Stimulated activated CD4-positive, alpha-beta T cell treated with anti-CD3 and anti-CD28 coated beads, Interleukin-15, amount 100 ng/mL, for 1 hour (primary cell): ENCODE data around the gene SPOCK1.
"Not testable (repeated sequence)": the region's sequence is repeated elsewhere in the genome, so short reads cannot be mapped to it uniquely, and the experiment has no call there.

Experiments
- DNase-seq, 2 donors: peaks; one replicate each; pipeline ENCODE4 v3.0.0-alpha.2; 2020; ENCODE audit warnings: low read depth in 1 of 2, low spot score in 1 of 2

Gene SPOCK1

DNA sequence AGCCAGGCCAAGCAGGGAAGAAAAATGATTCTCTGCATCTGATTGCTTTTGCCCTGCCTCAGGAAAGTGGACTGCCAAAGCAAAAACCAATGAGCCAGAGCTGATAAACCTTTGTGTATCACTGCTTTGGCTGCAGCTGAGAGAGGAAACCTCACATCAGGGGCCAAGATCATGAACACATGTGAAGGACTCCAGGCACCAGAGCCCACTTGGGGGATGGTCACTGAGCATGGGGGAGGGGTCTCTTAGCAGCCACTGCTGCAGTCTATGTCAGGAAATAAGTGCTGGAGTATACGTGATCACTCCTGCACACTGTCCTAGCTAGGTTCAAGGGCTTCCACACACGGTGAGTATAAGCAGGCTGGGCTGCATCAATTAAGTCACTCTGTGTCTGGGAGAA lies 229.9 kb downstream of the SPOCK1 start:
- DNase-seq = no peak

DNA sequence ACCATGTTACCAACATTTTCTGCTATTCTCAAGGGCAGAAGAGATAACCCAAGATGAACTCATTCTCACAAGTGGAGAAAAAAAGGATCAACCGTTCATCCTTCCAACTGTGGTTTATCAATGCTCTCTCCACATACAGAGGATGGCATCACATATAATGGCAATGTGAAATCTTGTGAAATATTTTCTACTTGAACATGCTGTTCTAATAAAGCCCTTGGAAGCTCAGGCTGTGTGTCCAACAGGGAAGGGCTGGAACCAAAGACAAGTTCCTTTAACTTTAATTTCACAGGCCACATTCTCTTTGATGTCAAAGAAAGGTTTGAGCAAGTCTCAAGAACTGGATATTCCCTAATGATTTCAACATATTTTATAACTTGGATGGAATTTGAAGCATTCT lies 230.5 kb downstream of the SPOCK1 start:
- no peak for DNase-seq

DNA sequence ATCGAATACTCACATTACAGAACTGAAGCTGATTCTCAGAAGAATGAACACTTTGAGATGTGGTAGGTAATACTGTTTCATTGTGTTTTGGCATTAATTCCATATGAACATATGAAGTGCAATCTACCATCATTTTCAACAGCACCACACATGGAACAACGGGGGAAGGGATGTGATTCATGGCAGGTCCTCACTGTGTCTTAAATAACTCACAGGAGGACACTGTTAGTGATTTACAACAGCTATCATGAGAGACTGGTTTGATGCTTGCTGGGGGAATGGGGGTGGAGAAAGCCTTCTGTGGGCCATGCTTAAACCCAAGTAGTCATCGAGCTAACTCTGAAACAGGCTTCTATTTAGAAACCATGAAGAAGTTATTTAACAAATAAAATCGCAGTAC lies 232.9 kb downstream of the SPOCK1 start:
- DNase-seq = no peak

DNA sequence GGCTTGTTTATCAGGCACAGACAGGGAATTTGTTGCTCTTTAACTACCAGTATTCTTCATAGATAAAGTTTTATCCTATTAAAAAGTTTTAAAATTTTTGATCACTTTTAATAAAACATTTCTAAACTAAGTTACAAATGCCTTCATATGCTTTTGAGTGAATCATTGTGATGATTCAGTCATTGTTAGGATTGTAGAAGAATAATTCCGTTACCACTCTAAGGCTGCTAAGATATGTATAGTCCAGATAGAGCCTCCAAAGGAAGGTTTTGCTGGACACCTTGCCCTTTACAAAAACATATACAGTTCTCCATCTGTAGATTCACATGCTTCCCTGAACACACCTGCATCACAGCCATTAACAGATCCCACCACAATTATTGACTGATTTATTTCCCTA lies 233.7 kb downstream of the SPOCK1 start:
- DNase-seq = no peak

DNA sequence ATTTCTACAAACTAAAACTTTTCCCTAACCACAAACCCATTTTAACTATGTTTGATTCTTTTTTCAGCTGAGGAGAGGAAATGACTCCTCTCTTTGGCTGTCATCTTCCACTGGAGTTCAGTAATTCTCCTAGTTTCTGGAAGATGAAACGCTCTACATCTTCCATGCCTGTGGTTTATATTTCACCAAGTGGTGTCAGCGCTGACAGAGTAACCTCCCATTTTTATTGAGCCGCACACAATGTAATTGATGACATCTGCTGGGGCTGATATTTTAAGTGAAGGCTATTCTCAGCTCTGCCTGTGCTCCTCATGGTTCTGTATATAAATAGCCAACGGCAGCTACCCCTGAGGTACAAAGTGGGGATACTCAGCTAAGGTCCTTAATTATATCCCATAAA lies 234.6 kb downstream of the SPOCK1 start:
- DNase-seq = no peak

DNA sequence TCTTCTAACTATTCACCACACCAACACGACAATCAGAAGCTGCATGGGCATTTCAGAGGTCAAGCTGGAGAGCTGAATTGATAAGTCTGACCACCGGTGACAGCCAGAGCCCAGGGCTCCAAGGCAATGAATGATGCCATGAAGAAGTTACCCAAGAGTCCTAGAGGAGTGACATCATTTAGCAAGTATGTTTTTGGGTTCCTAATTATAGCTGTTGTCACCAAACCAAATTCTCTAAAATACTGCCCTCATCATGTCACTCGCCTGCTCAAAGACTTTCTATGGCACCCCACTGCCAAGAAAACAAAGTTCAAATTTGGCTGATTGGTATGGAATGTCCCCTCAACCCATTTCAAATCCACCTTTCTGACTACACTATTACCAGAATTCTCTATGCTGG lies 235.1 kb downstream of the SPOCK1 start:
- no peak for DNase-seq

DNA sequence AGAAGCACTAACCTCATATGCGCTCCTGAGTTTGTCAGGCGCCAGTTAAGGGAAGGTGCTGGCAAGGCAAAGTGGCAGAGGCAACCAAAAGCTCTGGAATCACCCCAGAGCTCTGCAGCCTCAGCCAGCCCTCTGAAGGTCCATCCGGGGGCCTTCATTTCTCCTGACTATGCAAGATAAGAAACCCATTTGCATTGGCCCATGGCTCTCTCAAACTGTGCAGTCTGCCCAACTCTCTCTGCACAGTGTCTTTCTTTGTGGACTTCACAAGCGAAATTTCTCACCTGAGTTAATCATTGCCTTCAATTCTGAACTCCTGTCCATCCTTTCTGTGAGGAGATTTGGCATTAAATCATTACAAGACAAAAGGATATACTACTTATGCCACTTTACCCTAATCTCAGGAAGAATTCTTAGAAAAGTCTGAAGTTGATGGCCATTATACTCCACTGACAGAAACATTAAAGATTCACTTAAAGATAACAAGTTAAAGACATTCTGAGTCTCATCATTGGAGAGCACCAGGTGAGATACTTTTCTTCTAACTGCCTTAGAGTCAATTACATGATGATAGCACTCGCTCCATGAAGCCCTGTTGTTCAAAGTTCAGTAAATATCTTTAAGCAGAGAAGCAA lies 235.6 kb downstream of the SPOCK1 start:
- no peak for DNase-seq

DNA sequence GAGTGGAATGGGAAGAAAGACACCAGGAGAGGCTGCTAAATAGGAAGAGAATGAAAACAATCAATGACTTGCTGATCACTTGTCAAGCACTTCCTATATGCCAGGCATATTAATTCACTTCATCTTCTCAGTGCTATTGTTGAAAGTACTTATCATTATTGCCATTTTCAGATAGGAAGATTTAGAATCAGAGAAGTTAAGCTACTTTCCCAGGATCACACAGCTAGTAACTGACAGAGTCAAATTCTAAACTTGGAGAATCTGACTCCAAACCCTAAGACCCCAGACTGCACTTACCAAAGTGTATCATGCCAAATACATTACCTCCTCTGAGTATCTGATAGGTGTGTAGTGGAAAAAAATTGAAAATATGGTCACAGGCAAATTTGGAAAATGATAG lies 236.3 kb downstream of the SPOCK1 start:
- no peak for DNase-seq

DNA sequence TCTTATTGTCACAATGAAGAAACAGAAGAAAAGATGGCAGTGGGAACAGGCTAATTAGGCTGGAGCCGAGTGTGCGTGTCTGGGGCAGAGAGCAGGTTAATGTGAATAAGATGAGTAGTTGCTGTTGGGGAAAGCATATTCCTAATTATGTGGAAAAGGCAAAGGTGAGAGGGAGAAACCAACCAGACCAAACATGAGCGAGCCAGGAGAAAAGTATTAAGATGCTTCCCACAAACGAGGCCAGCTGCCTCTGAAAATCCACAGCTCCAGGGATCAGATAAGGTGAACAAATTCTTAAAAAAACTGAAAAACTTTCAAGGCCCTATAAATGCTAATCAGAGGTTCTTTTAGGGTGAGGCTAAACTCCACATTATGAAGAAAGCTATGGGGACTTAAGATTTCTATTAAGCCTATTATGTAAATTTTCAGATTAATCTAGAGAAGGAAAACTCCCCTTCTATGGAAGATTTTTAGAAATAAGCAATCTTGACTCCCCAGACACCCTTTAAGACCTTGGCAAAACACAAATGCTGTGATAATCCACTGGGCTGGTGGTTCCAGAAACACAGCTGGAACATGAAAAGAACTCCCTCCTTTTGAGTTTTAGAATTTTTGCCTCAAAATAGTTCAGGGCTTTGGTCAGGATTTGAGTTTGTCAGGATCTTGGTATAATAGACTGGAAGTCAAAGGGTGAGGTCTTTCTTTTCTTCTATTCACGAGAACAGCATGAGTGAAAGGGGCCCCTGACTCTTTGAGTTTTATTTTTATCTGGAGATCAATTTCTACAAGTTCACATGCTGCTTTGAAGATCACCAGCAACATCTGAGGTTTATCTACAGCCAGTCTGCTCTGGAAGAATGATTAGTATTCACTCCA lies 238.1 kb downstream of the SPOCK1 start:
- no peak for DNase-seq

DNA sequence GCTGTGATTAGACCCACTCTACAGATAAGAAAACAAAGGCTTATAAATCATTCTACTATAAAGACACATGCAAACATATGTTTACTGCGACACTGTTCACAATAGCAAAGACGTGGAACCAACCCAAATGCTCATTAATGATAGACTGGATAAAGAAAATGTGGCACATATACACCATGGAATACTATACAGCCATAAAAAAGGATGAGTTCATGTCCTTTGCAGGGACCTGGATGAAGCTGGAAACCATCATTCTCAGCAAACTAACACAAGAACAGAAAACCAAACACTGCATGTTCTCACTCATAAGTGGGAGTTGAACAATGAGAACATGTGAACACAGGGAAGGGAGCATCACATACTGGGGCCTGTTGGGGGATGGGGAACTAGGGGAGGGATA lies 240.0 kb downstream of the SPOCK1 start:
- DNase-seq = not testable (repeated sequence)

DNA sequence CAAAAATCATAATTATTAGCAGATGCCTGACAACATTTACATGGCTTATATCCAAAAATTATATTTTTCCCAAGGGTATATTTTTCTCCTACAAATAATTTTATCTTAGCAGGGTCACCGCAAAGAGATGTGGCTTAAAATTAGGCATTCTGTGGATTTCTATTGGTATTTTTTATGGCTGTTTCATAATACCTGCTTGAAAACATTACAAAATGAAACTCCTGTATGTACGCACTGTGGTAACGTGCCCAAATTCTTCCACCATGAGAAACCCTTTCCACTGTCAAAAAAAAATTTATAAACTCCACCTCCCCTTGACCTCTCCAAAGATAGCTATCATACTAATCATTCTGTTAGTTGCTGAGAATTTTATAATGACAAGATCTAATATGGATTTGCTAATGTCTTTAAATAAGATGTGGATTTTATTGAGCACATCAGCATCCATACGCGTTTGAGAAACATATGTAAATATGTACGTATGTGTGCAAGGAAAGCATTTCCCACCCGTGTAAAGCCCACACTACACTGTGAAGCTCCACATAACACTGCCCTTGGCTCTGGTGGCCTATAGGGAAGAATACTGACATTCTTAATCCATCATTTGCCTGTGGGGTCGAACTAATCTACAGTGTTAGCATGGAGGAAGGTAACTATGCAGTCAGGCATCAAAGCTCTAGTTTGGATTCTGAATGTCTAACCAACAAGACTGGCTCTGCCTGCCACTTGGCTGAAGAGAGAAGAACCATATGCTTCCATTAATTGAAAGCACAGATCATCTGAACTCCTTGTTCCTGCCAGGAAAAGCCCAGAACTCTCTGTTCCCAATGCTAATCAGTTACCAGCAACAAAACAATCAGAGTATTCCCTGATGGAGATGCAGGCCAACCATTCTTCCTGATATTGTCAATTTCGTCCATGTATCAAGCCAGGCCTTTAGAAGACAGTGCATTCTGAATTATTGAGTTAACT lies 244.7 kb downstream of the SPOCK1 start:
- no peak for DNase-seq

DNA sequence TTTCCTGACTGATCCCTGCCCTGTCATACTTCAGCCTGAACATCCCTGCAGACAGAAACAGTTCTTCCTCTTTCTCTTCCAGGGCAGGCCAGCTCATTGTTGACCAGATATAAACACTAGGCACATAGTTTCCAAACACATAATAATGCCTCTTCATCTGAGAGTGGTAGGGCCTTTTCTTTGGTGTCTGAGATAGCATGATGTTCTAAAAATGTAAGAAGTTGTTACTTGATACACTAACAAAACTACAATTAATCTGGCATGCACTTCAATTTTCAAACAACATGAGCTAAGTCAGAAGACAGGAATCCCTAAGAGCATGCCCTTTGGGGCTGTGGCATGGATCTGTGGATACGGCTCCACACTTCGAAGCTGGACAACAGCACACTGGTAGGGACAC lies 246.6 kb downstream of the SPOCK1 start:
- no peak for DNase-seq

DNA sequence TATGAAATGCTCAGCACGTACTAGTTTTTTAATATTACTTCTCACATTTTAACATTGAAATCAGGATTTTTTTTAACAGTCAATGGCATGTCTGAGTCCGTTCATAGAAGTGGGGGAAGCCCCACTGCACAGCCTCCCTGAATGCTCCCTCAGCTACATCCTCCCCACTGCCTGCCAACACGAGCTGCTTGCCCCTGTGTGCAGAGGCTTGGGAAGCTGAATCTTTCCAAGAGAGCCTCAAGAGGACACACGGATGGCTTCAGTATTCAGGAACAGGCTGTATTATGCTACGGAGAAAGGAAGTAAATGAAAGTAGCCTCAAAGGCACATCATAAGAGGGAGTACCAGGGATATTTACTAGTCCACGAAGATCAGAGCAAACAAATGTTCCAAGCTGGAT lies 248.7 kb downstream of the SPOCK1 start:
- no peak for DNase-seq

DNA sequence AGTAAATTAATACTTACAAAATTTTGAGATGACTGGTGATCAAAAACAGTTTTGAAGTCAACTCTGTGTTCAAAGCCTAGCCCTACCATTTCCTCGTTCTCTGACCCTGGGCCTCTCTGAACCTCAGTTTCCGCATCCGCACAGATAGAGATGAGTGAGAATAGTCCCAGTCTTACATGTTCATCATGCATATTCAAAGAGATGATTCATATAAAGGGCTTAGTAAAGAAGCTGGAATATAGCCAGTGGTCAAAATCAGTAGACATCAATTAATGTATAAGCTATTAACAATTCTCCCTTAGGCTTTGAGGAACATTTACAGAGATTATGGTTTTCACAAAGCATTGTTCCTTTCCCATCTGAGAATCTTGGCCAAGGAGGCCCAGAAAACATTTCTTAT lies 250.6 kb downstream of the SPOCK1 start:
- no peak for DNase-seq

DNA sequence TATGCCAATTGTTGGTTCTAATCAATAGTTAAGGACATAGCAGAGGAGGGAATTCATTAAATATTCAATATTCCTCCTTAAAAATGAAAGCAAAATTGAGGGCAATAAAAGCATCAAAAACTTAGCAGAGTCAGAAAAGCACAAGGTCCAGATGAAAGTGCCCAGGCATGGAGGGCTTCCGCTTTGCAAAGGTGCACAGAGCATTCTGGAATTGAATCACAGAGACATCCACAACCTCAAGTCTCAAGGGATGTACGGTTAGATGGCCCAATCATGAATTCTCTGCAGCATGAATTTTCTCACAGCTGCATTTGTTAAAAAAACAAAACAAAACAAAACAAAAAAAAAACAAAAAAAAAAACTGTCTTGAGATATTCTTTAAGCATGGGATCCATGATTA lies 253.7 kb downstream of the SPOCK1 start:
- DNase-seq = no peak

DNA sequence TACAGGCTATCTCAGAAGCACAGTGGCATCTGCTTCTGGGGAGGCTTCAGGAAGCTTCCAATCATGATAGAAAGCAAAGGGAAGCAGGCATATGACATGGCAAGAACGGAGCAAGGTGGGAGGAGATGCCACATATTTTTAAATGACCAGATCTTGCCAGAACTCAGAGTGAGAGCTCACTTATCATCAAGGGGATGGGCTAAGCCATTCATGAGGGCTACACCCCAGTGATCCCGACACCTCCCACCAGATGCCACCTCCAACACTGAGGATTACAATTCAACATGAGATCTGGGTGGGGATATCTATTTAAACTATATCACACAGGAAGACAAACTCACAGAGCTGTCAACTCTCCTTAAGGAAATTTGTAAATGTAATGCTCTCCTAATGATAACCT lies 258.8 kb downstream of the SPOCK1 start:
- DNase-seq = no peak

DNA sequence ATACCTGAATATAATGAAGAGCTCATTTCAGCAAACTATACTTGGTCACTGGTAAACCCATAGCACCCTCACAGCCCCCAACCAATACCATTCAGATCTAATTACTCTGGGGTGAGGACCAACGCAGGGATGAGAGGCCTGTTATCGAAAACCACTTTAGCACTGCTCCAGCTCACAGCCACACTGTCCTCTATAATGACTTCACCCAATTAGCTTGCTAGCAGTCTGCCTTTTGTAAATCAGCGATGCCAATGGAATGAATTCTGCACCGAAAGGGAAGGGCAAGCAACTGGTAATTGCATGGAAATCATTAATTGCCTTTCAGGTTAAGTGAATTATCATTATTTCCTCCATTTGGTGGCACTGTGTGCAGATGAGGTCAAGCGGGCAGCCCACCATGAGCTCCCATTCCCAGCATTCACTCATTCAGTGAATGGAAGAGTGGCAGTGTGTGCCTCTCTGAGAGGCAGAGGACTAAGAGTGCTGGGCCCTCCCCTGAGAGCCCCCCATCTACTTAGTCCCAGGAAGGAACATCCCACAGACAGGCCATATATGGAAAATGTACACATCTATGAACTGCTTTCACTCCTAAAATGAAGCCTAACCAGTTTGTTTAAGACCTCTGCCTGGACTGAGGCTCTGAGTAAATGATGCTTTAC lies 262.1 kb downstream of the SPOCK1 start:
- no peak for DNase-seq

DNA sequence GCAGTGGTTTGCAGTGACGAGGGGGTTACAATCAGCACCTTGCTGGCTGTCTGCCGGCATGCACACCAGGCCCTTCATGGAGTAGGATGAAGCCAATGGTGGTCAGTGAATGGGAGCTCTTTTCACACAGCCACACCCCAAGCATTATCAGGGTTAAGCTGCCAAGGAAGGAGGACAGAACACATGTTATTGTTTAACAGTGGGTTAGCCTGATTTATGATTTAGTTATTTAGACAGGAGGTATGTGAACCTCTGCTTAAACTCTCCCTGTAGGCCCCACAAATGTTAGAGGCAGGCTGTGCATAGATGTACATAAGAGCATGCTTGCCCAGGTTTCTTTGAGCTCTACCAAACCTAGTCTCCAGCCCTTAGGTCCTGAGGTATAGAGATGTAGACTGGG lies 262.9 kb downstream of the SPOCK1 start:
- no peak for DNase-seq

DNA sequence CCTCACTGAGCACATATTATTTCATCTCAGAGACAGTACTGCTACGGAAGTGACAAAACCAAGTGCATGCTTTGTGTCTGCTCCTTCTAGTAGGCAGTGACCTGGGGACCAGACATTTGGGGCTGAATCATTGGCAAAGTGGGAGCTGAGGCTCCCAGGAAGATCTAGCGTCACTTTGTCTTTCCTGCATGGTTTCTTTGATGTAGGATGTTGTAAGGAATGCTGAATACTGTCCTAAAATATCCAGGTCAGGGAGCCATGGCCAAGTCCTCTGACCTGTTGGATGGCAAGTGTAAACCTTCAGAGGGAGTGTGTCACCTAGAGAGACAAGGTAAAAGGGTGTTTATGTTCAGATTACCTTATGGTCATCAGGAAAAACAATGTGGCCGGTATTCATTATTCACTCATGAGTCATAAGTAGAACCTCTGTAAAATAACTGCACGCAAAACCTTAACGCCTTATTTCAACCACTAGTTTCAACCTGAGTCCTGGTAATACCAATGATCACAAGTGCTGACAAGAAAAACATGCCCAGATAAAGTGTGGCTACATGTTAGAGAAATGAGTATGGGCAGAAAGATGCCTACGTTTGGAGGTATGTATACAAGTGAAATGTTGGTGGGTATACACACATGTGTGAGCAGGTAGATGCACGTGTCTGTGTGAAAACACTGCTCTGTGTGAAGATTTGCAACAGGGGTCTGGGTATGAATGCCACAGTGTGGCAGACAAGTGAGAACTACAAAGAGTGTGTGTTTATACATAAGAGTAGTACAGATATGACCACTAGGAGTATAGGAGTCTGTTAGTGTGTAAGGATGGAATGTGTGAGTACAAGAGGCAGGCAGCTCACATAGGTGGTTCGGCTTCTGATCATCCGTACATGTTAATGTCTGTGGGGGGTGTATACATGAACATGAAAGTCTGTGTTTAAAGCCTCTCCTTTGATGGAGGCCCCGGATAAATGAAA lies 263.9 kb downstream of the SPOCK1 start:
- no peak for DNase-seq

DNA sequence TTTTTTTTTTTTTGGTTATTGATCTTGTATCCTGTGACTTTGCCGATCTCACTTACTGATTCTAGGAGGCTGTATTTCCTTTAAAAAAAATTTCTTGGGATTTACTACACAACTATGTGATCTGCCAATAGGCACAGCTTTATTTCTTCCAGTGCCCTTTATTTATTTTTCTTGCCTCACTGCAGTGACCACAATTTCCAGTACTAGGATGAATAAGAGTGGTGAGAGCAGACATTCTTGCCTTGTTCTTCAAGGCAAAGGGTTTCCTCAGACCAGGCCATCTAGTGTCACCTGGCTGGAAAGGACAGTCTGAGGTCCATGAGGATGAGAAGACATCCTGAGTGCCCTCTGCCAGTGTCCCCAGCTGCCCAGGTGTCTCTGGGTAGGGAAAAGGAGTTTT lies 265.4 kb downstream of the SPOCK1 start:
- DNase-seq = no peak
